ENCODE data around the gene MXD4. TPM values are rescaled to one million over a fixed set of nuclear protein-coding genes. Genes with fewer than 3 reads are reported as not detected.
"Not testable (repeated sequence)": the region's sequence is repeated elsewhere in the genome, so short reads cannot be mapped to it uniquely, and the experiment has no call there.

Gene MXD4
- total RNA-seq, 1 donor, result 56.8 TPM

- H3K27ac ChIP-seq (ENCODE audit: low read depth, low read length), result no peak overlapping the region
- H3K4me2 ChIP-seq (ENCODE audit: insufficient read depth, low read length), result no peak overlapping the region
- H2AFZ ChIP-seq (ENCODE audit: low read length), result no peak overlapping the region
- H3K4me1 ChIP-seq (ENCODE audit: insufficient read depth, low read length), result no peaks in the 10 kb centered on the region
- H3K36me3 ChIP-seq (ENCODE audit: insufficient read depth, low read length), result no peaks in the 10 kb centered on the region
- H3K4me3 ChIP-seq (ENCODE audit: insufficient read depth, low read length), result no peak overlapping the region
- TF ChIP-seq CTCF (IDR thresholded peaks at IDR 0.05; ENCODE audit: extremely low read depth, low read depth, low read length), result no peak
- no peaks in the 10 kb centered on the region for H4K20me1 ChIP-seq (ENCODE audit: insufficient read depth, low read length)
- no peaks in the 10 kb centered on the region for H3K9me3 ChIP-seq (ENCODE audit: low read depth, low read length)
- H3K79me2 ChIP-seq (ENCODE audit: insufficient read depth, low read length), result no peaks in the 10 kb centered on the region
- H3K27me3 ChIP-seq (ENCODE audit: insufficient read depth, low read length), result no peaks in the 10 kb centered on the region
- DNase-seq (ENCODE audit: insufficient read length, low spot score, missing footprints), result no peak
Observed at GRCh38 chr4:2212831-2213230, 49.1 kb downstream of the MXD4 start.

- H3K9me3 ChIP-seq (ENCODE audit: low read depth, low read length); H3K27me3 ChIP-seq (ENCODE audit: insufficient read depth, low read length); H3K4me2 ChIP-seq (ENCODE audit: insufficient read depth, low read length); DNase-seq (ENCODE audit: insufficient read length, low spot score, missing footprints); H3K79me2 ChIP-seq (ENCODE audit: insufficient read depth, low read length); H2AFZ ChIP-seq (ENCODE audit: low read length); H4K20me1 ChIP-seq (ENCODE audit: insufficient read depth, low read length); H3K4me1 ChIP-seq (ENCODE audit: insufficient read depth, low read length); H3K27ac ChIP-seq (ENCODE audit: low read depth, low read length); H3K36me3 ChIP-seq (ENCODE audit: insufficient read depth, low read length); H3K4me3 ChIP-seq (ENCODE audit: insufficient read depth, low read length): not testable (repeated sequence)
Observed at GRCh38 chr4:2202789-2203188, 59.1 kb downstream of the MXD4 start.

Small RNAs within 50 kb of the gene (small RNA-seq; reads per million reads assigned to genes)
- gene COX6B1P5, result not detected

Other genes with a start within 250 kb of the MXD4 start
- gene NAT8L, start 202.8 kb downstream of the MXD4 start, total RNA-seq, result under 0.01 TPM in 2 replicates
- gene HAUS3, start 20.0 kb downstream of the MXD4 start, total RNA-seq, result 8.7 and 9.7 TPM in 2 replicates
- 2.9 and 4.1 TPM in 2 replicates for gene POLN, start 20.0 kb downstream of the MXD4 start, total RNA-seq
- 9.7 and 10.5 TPM in 2 replicates for gene ZFYVE28, start 156.5 kb upstream of the MXD4 start, total RNA-seq
- gene CFAP99, start 156.8 kb upstream of the MXD4 start, total RNA-seq, result under 0.01 TPM in 2 replicates
- 68.8 and 76.0 TPM in 2 replicates for gene RNF4, start 207.0 kb upstream of the MXD4 start, total RNA-seq

Data from osteoblast (primary cell).